Measurements from ENCODE around the gene KRTAP4-5. TPM values are rescaled to one million over a fixed set of nuclear protein-coding genes. Genes with fewer than 3 reads are reported as not detected.
"Not testable (repeated sequence)": the region's sequence is repeated elsewhere in the genome, so short reads cannot be mapped to it uniquely, and the experiment has no call there.

Gene KRTAP4-5
- total RNA-seq, 6 experiments from 2014 or later = not detected

- H3K27ac Mint-ChIP-seq = no peak overlapping the region
These were observed 4.8 kb downstream of the KRTAP4-5 start for GRCh38 chr17:41144846-41145245.

GRCh38 chr17:41141361-41141760 is 8.3 kb downstream of the KRTAP4-5 start:
- peak overlapping the region; percentile 84 for H3K27ac Mint-ChIP-seq
- no peaks in the 10 kb centered on the region for H3K27me3 Mint-ChIP-seq (ENCODE audit: insufficient read depth)
- H3K4me1 Mint-ChIP-seq (ENCODE audit: low read depth) = peaks cover 23% of the 10 kb centered on the region
- DNase-seq = no peak
- TF ChIP-seq CTCF (IDR thresholded peaks at IDR 0.05) = no peak
- H3K4me3 Mint-ChIP-seq = no peak overlapping the region; the same call in 1 of the 2 replicates
- peaks cover 52% of the 10 kb centered on the region for H3K36me3 Mint-ChIP-seq (ENCODE audit: low read depth)
- H3K9me3 Mint-ChIP-seq = peaks cover 50% of the 10 kb centered on the region

More at GRCh38 chr17:41144846-41145245, 4.8 kb downstream of the KRTAP4-5 start:
- no peak for TF ChIP-seq CTCF (IDR thresholded peaks at IDR 0.05)
- Mint-ChIP-seq H3K27me3 (ENCODE audit: insufficient read depth) (no peaks in the 10 kb centered on the region), H3K36me3 (ENCODE audit: low read depth) (peaks cover 25% of the 10 kb centered on the region), H3K4me1 (ENCODE audit: low read depth) (peaks cover 24% of the 10 kb centered on the region), H3K9me3 (peaks cover 31% of the 10 kb centered on the region), H3K4me3 (no peak overlapping the region)
- no peak for DNase-seq

- Mint-ChIP-seq H3K4me3 (peak within 1 kb of the TSS; percentile 16; the same call in 1 of the 2 replicates), H3K4me1 (ENCODE audit: low read depth) (peaks cover 23% of the 10 kb centered on the region), H3K27me3 (ENCODE audit: insufficient read depth) (no peaks in the 10 kb centered on the region), H3K27ac (peak within 1 kb of the TSS; percentile 84), H3K36me3 (ENCODE audit: low read depth) (peaks cover 52% of the 10 kb centered on the region), H3K9me3 (peaks cover 50% of the 10 kb centered on the region)
- TF ChIP-seq CTCF (IDR thresholded peaks at IDR 0.05) = no peak
- peak; percentile 88 for DNase-seq
These were observed 9.1 kb downstream of the KRTAP4-5 start, which contains the start of gene KRTAP4-6 for GRCh38 chr17:41140360-41141131. Gene KRTAP4-6 (minus strand): TSS chr17:41140544. CDS start chr17:41140487, 57 bp downstream.

GRCh38 chr17:41139865-41140264 is 9.8 kb downstream of the KRTAP4-5 start:
- not testable (repeated sequence) for H3K4me3 Mint-ChIP-seq; H3K27me3 Mint-ChIP-seq (ENCODE audit: insufficient read depth); DNase-seq
- Mint-ChIP-seq H3K4me1 (ENCODE audit: low read depth) (peaks cover 24% of the 10 kb centered on the region), H3K27ac (peak overlapping the region; percentile 66), H3K9me3 (peaks cover 50% of the 10 kb centered on the region), H3K36me3 (ENCODE audit: low read depth) (peaks cover 52% of the 10 kb centered on the region)

- TF ChIP-seq CTCF (IDR thresholded peaks at IDR 0.05) = no peak
- Mint-ChIP-seq H3K4me3 (peak overlapping the region; percentile 51), H3K4me1 (ENCODE audit: low read depth) (peaks cover 49% of the 10 kb centered on the region), H3K9me3 (peaks cover 15% of the 10 kb centered on the region), H3K27me3 (ENCODE audit: insufficient read depth) (no peaks in the 10 kb centered on the region; the same call in 1 of the 2 replicates), H3K27ac (peak overlapping the region; percentile 91), H3K36me3 (ENCODE audit: low read depth) (peaks cover 36% of the 10 kb centered on the region)
- no peak for DNase-seq
These were observed 15.5 kb downstream of the KRTAP4-5 start for GRCh38 chr17:41133880-41134735.
